Right cardiac atrium (tissue), 5 donors: ENCODE measurements around the gene OR10A2. TPM values are rescaled to one million over a fixed set of nuclear protein-coding genes. Genes with fewer than 3 reads are reported as not detected.

Experiments used
- ATAC-seq, 2 donors: fragments of 200-7000 bp; cut with Tn5 transposase; one replicate each; pipeline versions ENCODE4 v1.8.0 to v1.9.1; 2020; ENCODE audit warnings: moderate library complexity in 2 of 2, mild to moderate bottlenecking in 1 of 2
- DNase-seq, 3 donors: peaks; one replicate each; pipeline ENCODE4 v3.0.0-alpha.2; 2020
- H3K27ac ChIP-seq: one replicate; pipeline ENCODE4 v1.5.1; 2013; ENCODE audit warnings: mild to moderate bottlenecking, low read length, control low read depth, moderate library complexity
- H3K27me3 ChIP-seq: one replicate; pipeline ENCODE4 v1.6.1; 2013; ENCODE audit not compliant: control insufficient read depth, insufficient read depth
- H3K4me1 ChIP-seq: one replicate; pipeline ENCODE4 v1.6.1; 2013; ENCODE audit warnings: low read length; ENCODE audit not compliant: control insufficient read depth, insufficient read depth
- H3K4me3 ChIP-seq: one replicate; pipeline ENCODE4 v1.5.1; 2013; ENCODE audit warnings: low read length, control low read depth
- H3K9me3 ChIP-seq: one replicate; pipeline ENCODE4 v1.6.1; 2013; ENCODE audit warnings: low read length; ENCODE audit not compliant: control insufficient read depth
- WGBS: extraction: QIAGEN DNeasy Blood & Tissue Kit; methylation state at CpG from one replicate; pipeline ENCODE4 v1.1.7; 2013; 5-methylcytosine and 5-hydroxymethylcytosine counted together
- intact Hi-C, 4 donors: fragments of 100-400 bp; cut with DNase I; formaldehyde crosslinking; loops; one replicate each; pipeline versions ENCODE4 v1.11.0 to v1.14.0; 2022 to 2023
- polyA plus RNA-seq: library from polyadenylated mRNA; stranded (reverse); fragments of 200-250 nt; gene quantifications from one replicate; pipeline ENCODE4 v1.2.3, GENCODE V29; 2013
- total RNA-seq, 4 donors: library from RNA; stranded (reverse); fragmentation: NEBNext Ultra II Directional; extraction: Animal tissue kit (Norgen Biotek cat#: 25700); gene quantifications; one replicate each; pipeline ENCODE4 v1.2.1, GENCODE V29; 2021
- donor health status: healthy with polysubstance abuse.
- donor health status: DM: no; HTN: yes; CAD: no.
- donor health status: DM: no; HTN: no; CAD: no.
- donor health status: DM: no; HTN: yes; CAD: no; lungs with severe emphysema.
- donor health status: DM: yes; HTN: yes; CAD: no.

OR10A2 gene
- total and polyA plus RNA-seq, 5 donors, result not detected

GRCh38 chr11:6920702-6921101 is 57.8 kb downstream of the OR10A2 start, which contains the start of gene OR2D3:
OR2D3 (plus strand) TSS chr11:6921002; CDS start chr11:6921002, 0 bp downstream.
- ATAC-seq (no peak), DNase-seq (no peak)
- WGBS, result 88% methylated on average over 1 of the region's 1 CpG
- no peaks in the 10 kb centered on the region for H3K27me3 ChIP-seq
- H3K4me3 ChIP-seq, result no peak within 1 kb of the TSS
- H3K27ac ChIP-seq, result no peak within 1 kb of the TSS
- H3K9me3 ChIP-seq, result no peaks in the 10 kb centered on the region
- H3K4me1 ChIP-seq, result no peaks in the 10 kb centered on the region
- intact Hi-C loops, result no loop called here

Other genes starting within 250 kb of the OR10A2 start
- gene TPP1, start 243.6 kb upstream of the OR10A2 start, total RNA-seq, result 10 to 100 TPM; 56.7 to 98.3 (median 78.2) TPM
- gene TPP1, start 243.6 kb upstream of the OR10A2 start, polyA plus RNA-seq, result 52.6 TPM
- gene DCHS1, start 207.2 kb upstream of the OR10A2 start, total RNA-seq, result 10 to 100 TPM; 12.4 to 19.2 (median 14.9) TPM
- 6.4 TPM for gene DCHS1, start 207.2 kb upstream of the OR10A2 start, polyA plus RNA-seq
- 10 to 100 TPM; 36.7 to 45.1 (median 41.9) TPM for gene MRPL17, start 179.7 kb upstream of the OR10A2 start, total RNA-seq
- gene MRPL17, start 179.7 kb upstream of the OR10A2 start, polyA plus RNA-seq, result 44.7 TPM
- gene OR2AG2, start 91.1 kb upstream of the OR10A2 start, total RNA-seq, result not detected
- gene OR2AG2, start 91.1 kb upstream of the OR10A2 start, polyA plus RNA-seq, result not detected
- gene OR2AG1, start 80.0 kb upstream of the OR10A2 start, total RNA-seq, result not detected
- not detected for gene OR2AG1, start 80.0 kb upstream of the OR10A2 start, polyA plus RNA-seq
- gene OR6A2, start 63.4 kb upstream of the OR10A2 start, total RNA-seq, result under 1 TPM in 2 of 4 donors, not detected in 2; 0.06 to 0.08 TPM
- gene OR6A2, start 63.4 kb upstream of the OR10A2 start, polyA plus RNA-seq, result not detected
- gene OR10A5, start 17.4 kb upstream of the OR10A2 start, total RNA-seq, result not detected
- not detected for gene OR10A5, start 17.4 kb upstream of the OR10A2 start, polyA plus RNA-seq
- gene OR10A4, start 13.6 kb downstream of the OR10A2 start, total RNA-seq, result not detected
- gene OR10A4, start 13.6 kb downstream of the OR10A2 start, polyA plus RNA-seq, result not detected
- not detected for gene OR2D2, start 29.4 kb downstream of the OR10A2 start, total RNA-seq
- not detected for gene OR2D2, start 29.4 kb downstream of the OR10A2 start, polyA plus RNA-seq
- not detected for gene OR2D3, start 57.9 kb downstream of the OR10A2 start, total RNA-seq
- gene OR2D3, start 57.9 kb downstream of the OR10A2 start, polyA plus RNA-seq, result not detected
- 1 to 10 TPM in 1 of 4 donors, under 1 TPM in 3; 0.54 to 1.0 (median 0.81) TPM for gene ZNF215, start 63.4 kb downstream of the OR10A2 start, total RNA-seq
- 0.14 TPM for gene ZNF215, start 63.4 kb downstream of the OR10A2 start, polyA plus RNA-seq
- 1 to 10 TPM; 1.5 to 2.1 (median 2.1) TPM for gene ZNF214, start 157.3 kb downstream of the OR10A2 start, total RNA-seq
- 0.48 TPM for gene ZNF214, start 157.3 kb downstream of the OR10A2 start, polyA plus RNA-seq
- under 1 TPM in 1 of 4 donors, not detected in 3; 0.08 TPM for gene NLRP14, start 157.4 kb downstream of the OR10A2 start, total RNA-seq
- 0.05 TPM for gene NLRP14, start 157.4 kb downstream of the OR10A2 start, polyA plus RNA-seq
- not detected for gene RBMXL2, start 225.9 kb downstream of the OR10A2 start, total RNA-seq
- not detected for gene RBMXL2, start 225.9 kb downstream of the OR10A2 start, polyA plus RNA-seq